ENCODE results near the gene MRPL41.
"Not testable (repeated sequence)": the region's sequence is repeated elsewhere in the genome, so short reads cannot be mapped to it uniquely, and the experiment has no call there.

Gene MRPL41

GRCh38 chr9:137524161-137524980 lies 27.3 kb upstream of the MRPL41 start:
- no peaks in the 10 kb centered on the region for H3K9me3 ChIP-seq (ENCODE audit: low read length)
- no peaks in the 10 kb centered on the region for H3K27me3 ChIP-seq (ENCODE audit: control insufficient read depth in 1 of 2, insufficient read depth in 2 of 2, low read length in 2 of 2)
- H3K4me1 ChIP-seq (ENCODE audit: insufficient read depth, low read length), result no peaks in the 10 kb centered on the region
- no peak overlapping the region for H3K9ac ChIP-seq (ENCODE audit: low read length)
- H3K36me3 ChIP-seq (ENCODE audit: insufficient read depth, low read length), result no peaks in the 10 kb centered on the region
- H3K27ac ChIP-seq (ENCODE audit: low read depth, low read length), result no peak overlapping the region
- no peak overlapping the region for H3K4me3 ChIP-seq (ENCODE audit: low read depth in 1 of 2, low read length in 2 of 2)

- H3K27ac ChIP-seq (ENCODE audit: low read depth, low read length), result no peak overlapping the region
- H3K9me3 ChIP-seq (ENCODE audit: low read length), result no peaks in the 10 kb centered on the region
- no peaks in the 10 kb centered on the region for H3K36me3 ChIP-seq (ENCODE audit: insufficient read depth, low read length)
- no peak overlapping the region for H3K9ac ChIP-seq (ENCODE audit: low read length)
- H3K4me1 ChIP-seq (ENCODE audit: insufficient read depth, low read length), result no peaks in the 10 kb centered on the region
- no peak overlapping the region for H3K4me3 ChIP-seq (ENCODE audit: low read depth in 1 of 2, low read length in 2 of 2)
- H3K27me3 ChIP-seq (ENCODE audit: control insufficient read depth in 1 of 2, insufficient read depth in 2 of 2, low read length in 2 of 2), result no peaks in the 10 kb centered on the region
Observed at GRCh38 chr9:137524981-137525317, 26.7 kb upstream of the MRPL41 start.

- H3K9ac ChIP-seq (ENCODE audit: low read length), result no peak overlapping the region
- no peak overlapping the region for H3K4me3 ChIP-seq (ENCODE audit: low read depth in 1 of 2, low read length in 2 of 2)
- H3K36me3 ChIP-seq (ENCODE audit: insufficient read depth, low read length), result no peaks in the 10 kb centered on the region
- peaks cover 9% of the 10 kb centered on the region for H3K4me1 ChIP-seq (ENCODE audit: insufficient read depth, low read length)
- no peaks in the 10 kb centered on the region for H3K27me3 ChIP-seq (ENCODE audit: control insufficient read depth in 1 of 2, insufficient read depth in 2 of 2, low read length in 2 of 2)
- no peak overlapping the region for H3K27ac ChIP-seq (ENCODE audit: low read depth, low read length)
- H3K9me3 ChIP-seq (ENCODE audit: low read length), result no peaks in the 10 kb centered on the region
Observed at GRCh38 chr9:137530331-137530730, 21.3 kb upstream of the MRPL41 start.

- Histone ChIP-seq H3K4me3 (ENCODE audit: low read depth in 1 of 2, low read length in 2 of 2) (no peak overlapping the region), H3K27ac (ENCODE audit: low read depth, low read length) (no peak overlapping the region), H3K27me3 (ENCODE audit: control insufficient read depth in 1 of 2, insufficient read depth in 2 of 2, low read length in 2 of 2) (no peaks in the 10 kb centered on the region), H3K4me1 (ENCODE audit: insufficient read depth, low read length) (peaks cover 9% of the 10 kb centered on the region), H3K36me3 (ENCODE audit: insufficient read depth, low read length) (no peaks in the 10 kb centered on the region), H3K9me3 (ENCODE audit: low read length) (no peaks in the 10 kb centered on the region), H3K9ac (ENCODE audit: low read length) (no peak overlapping the region)
Observed at GRCh38 chr9:137531099-137531765, 20.4 kb upstream of the MRPL41 start.

GRCh38 chr9:137532891-137533468 lies 18.7 kb upstream of the MRPL41 start:
- H3K4me3 ChIP-seq (ENCODE audit: low read depth in 1 of 2, low read length in 2 of 2); H3K27me3 ChIP-seq (ENCODE audit: control insufficient read depth in 1 of 2, insufficient read depth in 2 of 2, low read length in 2 of 2); H3K9me3 ChIP-seq (ENCODE audit: low read length); H3K9ac ChIP-seq (ENCODE audit: low read length); H3K4me1 ChIP-seq (ENCODE audit: insufficient read depth, low read length); H3K36me3 ChIP-seq (ENCODE audit: insufficient read depth, low read length); H3K27ac ChIP-seq (ENCODE audit: low read depth, low read length): not testable (repeated sequence)

- Histone ChIP-seq H3K27ac (ENCODE audit: low read depth, low read length) (no peak overlapping the region), H3K9me3 (ENCODE audit: low read length) (no peaks in the 10 kb centered on the region), H3K27me3 (ENCODE audit: control insufficient read depth in 1 of 2, insufficient read depth in 2 of 2, low read length in 2 of 2) (no peaks in the 10 kb centered on the region), H3K4me3 (ENCODE audit: low read depth in 1 of 2, low read length in 2 of 2) (no peak overlapping the region), H3K4me1 (ENCODE audit: insufficient read depth, low read length) (peaks cover 9% of the 10 kb centered on the region), H3K36me3 (ENCODE audit: insufficient read depth, low read length) (no peaks in the 10 kb centered on the region), H3K9ac (ENCODE audit: low read length) (no peak overlapping the region)
Observed at GRCh38 chr9:137534256-137535119, 17.2 kb upstream of the MRPL41 start.

- Histone ChIP-seq H3K4me3 (ENCODE audit: low read depth in 1 of 2, low read length in 2 of 2) (no peak overlapping the region), H3K4me1 (ENCODE audit: insufficient read depth, low read length) (peaks cover 9% of the 10 kb centered on the region), H3K9ac (ENCODE audit: low read length) (no peak overlapping the region), H3K36me3 (ENCODE audit: insufficient read depth, low read length) (no peaks in the 10 kb centered on the region), H3K27me3 (ENCODE audit: control insufficient read depth in 1 of 2, insufficient read depth in 2 of 2, low read length in 2 of 2) (no peaks in the 10 kb centered on the region), H3K9me3 (ENCODE audit: low read length) (no peaks in the 10 kb centered on the region), H3K27ac (ENCODE audit: low read depth, low read length) (no peak overlapping the region)
Observed at GRCh38 chr9:137535120-137535428, 16.6 kb upstream of the MRPL41 start.

- not testable (repeated sequence) for H3K9ac ChIP-seq (ENCODE audit: low read length); H3K9me3 ChIP-seq (ENCODE audit: low read length); H3K27me3 ChIP-seq (ENCODE audit: control insufficient read depth in 1 of 2, insufficient read depth in 2 of 2, low read length in 2 of 2); H3K4me3 ChIP-seq (ENCODE audit: low read depth in 1 of 2, low read length in 2 of 2); H3K27ac ChIP-seq (ENCODE audit: low read depth, low read length); H3K4me1 ChIP-seq (ENCODE audit: insufficient read depth, low read length); H3K36me3 ChIP-seq (ENCODE audit: insufficient read depth, low read length)
Observed at GRCh38 chr9:137536594-137537131, 15.0 kb upstream of the MRPL41 start.

- H3K36me3 ChIP-seq (ENCODE audit: insufficient read depth, low read length), result no peaks in the 10 kb centered on the region
- H3K27ac ChIP-seq (ENCODE audit: low read depth, low read length), result no peak overlapping the region
- H3K27me3 ChIP-seq (ENCODE audit: control insufficient read depth in 1 of 2, insufficient read depth in 2 of 2, low read length in 2 of 2), result no peaks in the 10 kb centered on the region
Observed at GRCh38 chr9:137538058-137538457, 13.6 kb upstream of the MRPL41 start.

GRCh38 chr9:137540536-137540935 lies 11.1 kb upstream of the MRPL41 start:
- no peaks in the 10 kb centered on the region for H3K27me3 ChIP-seq (ENCODE audit: control insufficient read depth in 1 of 2, insufficient read depth in 2 of 2, low read length in 2 of 2)
- H3K9me3 ChIP-seq (ENCODE audit: low read length), result no peaks in the 10 kb centered on the region
- no peaks in the 10 kb centered on the region for H3K4me1 ChIP-seq (ENCODE audit: insufficient read depth, low read length)
- H3K9ac ChIP-seq (ENCODE audit: low read length), result no peak overlapping the region
- H3K36me3 ChIP-seq (ENCODE audit: insufficient read depth, low read length), result no peaks in the 10 kb centered on the region
- no peak overlapping the region for H3K4me3 ChIP-seq (ENCODE audit: low read depth in 1 of 2, low read length in 2 of 2)
- H3K27ac ChIP-seq (ENCODE audit: low read depth, low read length), result no peak overlapping the region

More at GRCh38 chr9:137538058-137538457, 13.6 kb upstream of the MRPL41 start:
- Histone ChIP-seq H3K4me1 (ENCODE audit: insufficient read depth, low read length) (peaks cover 9% of the 10 kb centered on the region), H3K4me3 (ENCODE audit: low read depth in 1 of 2, low read length in 2 of 2) (no peak overlapping the region), H3K9ac (ENCODE audit: low read length) (no peak overlapping the region), H3K9me3 (ENCODE audit: low read length) (no peaks in the 10 kb centered on the region)

- Histone ChIP-seq H3K27ac (ENCODE audit: low read depth, low read length) (no peak overlapping the region), H3K4me3 (ENCODE audit: low read depth in 1 of 2, low read length in 2 of 2) (no peak overlapping the region), H3K9ac (ENCODE audit: low read length) (no peak overlapping the region), H3K4me1 (ENCODE audit: insufficient read depth, low read length) (no peaks in the 10 kb centered on the region), H3K36me3 (ENCODE audit: insufficient read depth, low read length) (no peaks in the 10 kb centered on the region), H3K27me3 (ENCODE audit: control insufficient read depth in 1 of 2, insufficient read depth in 2 of 2, low read length in 2 of 2) (no peaks in the 10 kb centered on the region), H3K9me3 (ENCODE audit: low read length) (no peaks in the 10 kb centered on the region)
Observed at GRCh38 chr9:137542486-137542885, 9.2 kb upstream of the MRPL41 start.
